Fibroblast of lung (primary cell): ENCODE measurements around the gene TAS1R3. TPM values are rescaled to one million over a fixed set of nuclear protein-coding genes. Genes with fewer than 3 reads are reported as not detected.

Experiments used
- DNase-seq, 2 donors: peaks; one replicate each; pipeline versions ENCODE4 v3.0.0 to v3.0.0-alpha.2; 2010; ENCODE audit warnings: low read depth in 2 of 2
- H2AFZ ChIP-seq: 2 replicates; pipeline ENCODE4 v1.5.1; 2012; ENCODE audit warnings: low read length, control low read depth, inconsistent platforms
- H3K27ac ChIP-seq: 2 replicates; pipeline ENCODE4 v1.5.1; 2011; ENCODE audit warnings: low read length, control low read depth; ENCODE audit not compliant: insufficient read depth
- H3K27me3 ChIP-seq: 2 replicates; pipeline ENCODE4 v1.5.1; 2011; ENCODE audit warnings: mild to moderate bottlenecking, low read length; ENCODE audit not compliant: control insufficient read depth, insufficient read depth
- H3K36me3 ChIP-seq: 2 replicates; pipeline ENCODE4 v1.5.1; 2011; ENCODE audit warnings: low read length; ENCODE audit not compliant: control insufficient read depth, insufficient read depth
- H3K4me1 ChIP-seq: 2 replicates; pipeline ENCODE4 v1.5.1; 2011; ENCODE audit warnings: low read length; ENCODE audit not compliant: control insufficient read depth, insufficient read depth; ENCODE audit errors: extremely low read depth
- H3K4me2 ChIP-seq: 2 replicates; pipeline ENCODE4 v1.5.1; 2011; ENCODE audit warnings: low read length, control low read depth; ENCODE audit not compliant: insufficient read depth; ENCODE audit errors: extremely low read depth
- H3K4me3 ChIP-seq, 4 experiments: fragments of 200-600 bp in 1 of 4; sonication (generic) in 1 of 4; replicated peaks in 1 of 4; 2 replicates each; pipeline ENCODE4 v1.5.1; 2011 to 2016; ENCODE audit warnings: low read length in 4 of 4, low read depth in 3 of 4, mild to moderate bottlenecking in 3 of 4, control low read depth in 2 of 4, inconsistent platforms in 1 of 4, mixed read lengths in 1 of 4; ENCODE audit not compliant: insufficient read depth in 1 of 4; ENCODE audit errors: control extremely low read depth in 1 of 4
- H3K79me2 ChIP-seq: 2 replicates; pipeline ENCODE4 v1.5.1; 2012; ENCODE audit warnings: mild to moderate bottlenecking, low read length, inconsistent platforms; ENCODE audit not compliant: control insufficient read depth, insufficient read depth
- H3K9ac ChIP-seq: 2 replicates; pipeline ENCODE4 v1.5.1; 2011; ENCODE audit warnings: mild to moderate bottlenecking, low read length, control low read depth; ENCODE audit not compliant: insufficient read depth
- H3K9me3 ChIP-seq: 2 replicates; pipeline ENCODE4 v1.5.1; 2012; ENCODE audit warnings: low read depth, low read length; ENCODE audit not compliant: control insufficient read depth, insufficient read depth
- H4K20me1 ChIP-seq: 2 replicates; pipeline ENCODE4 v1.5.1; 2011; ENCODE audit warnings: low read length; ENCODE audit not compliant: control insufficient read depth, insufficient read depth; ENCODE audit errors: extremely low read depth
- EZH2 ChIP-seq: IDR thresholded peaks from 2 replicates; pipeline ENCODE4 v1.5.1; 2012; ENCODE audit warnings: low read length, control low read depth, mild to moderate bottlenecking; ENCODE audit errors: missing control alignments
- polyA plus RNA-seq, 2 donors: library from polyadenylated mRNA; depleted of rRNA in 1 of 2; stranded (reverse) in 1 of 2; unstranded in 1 of 2; fragments of >200 nt; gene quantifications; 2 replicates each; pipeline ENCODE4 v1.2.1, GENCODE V29; 2011 to 2012; ENCODE audit warnings: missing spikeins in 1 of 2
- total RNA-seq: library from RNA; depleted of rRNA; stranded (reverse); fragments of >200 nt; gene quantifications from 2 replicates; pipeline ENCODE4 v1.2.1, GENCODE V29; 2014
- TF ChIP-seq, protein P1 (sequence below), 2 donors: IDR thresholded peaks in 1 of 2; conservative IDR thresholded peaks in 1 of 2; 1 replicate in 1 of 2; 2 replicates in 1 of 2; pipeline ENCODE4 v1.5.1; 2011 to 2012; ENCODE audit warnings: low read length in 2 of 2, control low read depth in 1 of 2, inconsistent platforms in 1 of 2, low read depth in 1 of 2, mild to moderate bottlenecking in 1 of 2

The TAS1R3 gene
- total and polyA plus RNA-seq, 2 donors (not counting 1 experiment from before 2014, with no cell fraction given): 0.02 to 0.17 TPM

GRCh38 chr1:1309251-1310108 lies 21.6 kb upstream of the TAS1R3 start:
- Histone ChIP-seq H3K9me3 (no peaks in the 10 kb centered on the region), H3K27me3 (no peaks in the 10 kb centered on the region), H3K79me2 (peaks cover 33% of the 10 kb centered on the region), H3K4me3 (peak overlapping the region; percentile 45 to 84 (median 81)), H2AFZ (no peak overlapping the region), H3K4me2 (peak overlapping the region; percentile 96), H3K4me1 (peaks cover 18% of the 10 kb centered on the region), H3K36me3 (peaks cover 36% of the 10 kb centered on the region), H4K20me1 (no peaks in the 10 kb centered on the region), H3K27ac (peak overlapping the region; percentile 79), H3K9ac (peak overlapping the region; percentile 90)
- DNase-seq: no peak
- TF ChIP-seq EZH2: no peak
- TF ChIP-seq, protein P1, sequence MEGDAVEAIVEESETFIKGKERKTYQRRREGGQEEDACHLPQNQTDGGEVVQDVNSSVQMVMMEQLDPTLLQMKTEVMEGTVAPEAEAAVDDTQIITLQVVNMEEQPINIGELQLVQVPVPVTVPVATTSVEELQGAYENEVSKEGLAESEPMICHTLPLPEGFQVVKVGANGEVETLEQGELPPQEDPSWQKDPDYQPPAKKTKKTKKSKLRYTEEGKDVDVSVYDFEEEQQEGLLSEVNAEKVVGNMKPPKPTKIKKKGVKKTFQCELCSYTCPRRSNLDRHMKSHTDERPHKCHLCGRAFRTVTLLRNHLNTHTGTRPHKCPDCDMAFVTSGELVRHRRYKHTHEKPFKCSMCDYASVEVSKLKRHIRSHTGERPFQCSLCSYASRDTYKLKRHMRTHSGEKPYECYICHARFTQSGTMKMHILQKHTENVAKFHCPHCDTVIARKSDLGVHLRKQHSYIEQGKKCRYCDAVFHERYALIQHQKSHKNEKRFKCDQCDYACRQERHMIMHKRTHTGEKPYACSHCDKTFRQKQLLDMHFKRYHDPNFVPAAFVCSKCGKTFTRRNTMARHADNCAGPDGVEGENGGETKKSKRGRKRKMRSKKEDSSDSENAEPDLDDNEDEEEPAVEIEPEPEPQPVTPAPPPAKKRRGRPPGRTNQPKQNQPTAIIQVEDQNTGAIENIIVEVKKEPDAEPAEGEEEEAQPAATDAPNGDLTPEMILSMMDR (conservative IDR thresholded peaks at IDR 0.05 in 1 of 2, IDR thresholded peaks at IDR 0.05 in 1 of 2; ENCODE audit: low read depth in 1 of 2, low read length in 2 of 2): no peak

- TF ChIP-seq EZH2: no peak
- TF ChIP-seq, protein P1 (conservative IDR thresholded peaks at IDR 0.05 in 1 of 2, IDR thresholded peaks at IDR 0.05 in 1 of 2; ENCODE audit: low read depth in 1 of 2, low read length in 2 of 2): no peak
- H3K9me3 ChIP-seq: no peaks in the 10 kb centered on the region
- H3K27ac ChIP-seq: no peak overlapping the region
- no peak for DNase-seq
- H2AFZ ChIP-seq: no peak overlapping the region
- no peaks in the 10 kb centered on the region for H3K27me3 ChIP-seq
- H3K4me2 ChIP-seq: peak overlapping the region; percentile 96
- H3K4me1 ChIP-seq: peaks cover 14% of the 10 kb centered on the region
- H3K79me2 ChIP-seq: peaks cover 36% of the 10 kb centered on the region
- peak overlapping the region in 1 of 4 experiments; percentile 84 for H3K4me3 ChIP-seq
- no peak overlapping the region for H3K9ac ChIP-seq
- H3K36me3 ChIP-seq: peaks cover 40% of the 10 kb centered on the region
- no peaks in the 10 kb centered on the region for H4K20me1 ChIP-seq
Observed at GRCh38 chr1:1310109-1310385, 21.0 kb upstream of the TAS1R3 start.

GRCh38 chr1:1310476-1311053 lies 20.5 kb upstream of the TAS1R3 start:
- TF ChIP-seq, protein P1 (conservative IDR thresholded peaks at IDR 0.05 in 1 of 2, IDR thresholded peaks at IDR 0.05 in 1 of 2; ENCODE audit: low read depth in 1 of 2, low read length in 2 of 2): no peak
- no peak for TF ChIP-seq EZH2
- peaks cover 11% of the 10 kb centered on the region for H3K4me1 ChIP-seq

More at GRCh38 chr1:1310476-1311053, 20.5 kb upstream of the TAS1R3 start:
- H3K36me3 ChIP-seq: peaks cover 43% of the 10 kb centered on the region
- H3K4me3 ChIP-seq: no peak overlapping the region
- no peak for DNase-seq
- no peak overlapping the region for H3K9ac ChIP-seq
- no peaks in the 10 kb centered on the region for H3K27me3 ChIP-seq
- H3K27ac ChIP-seq: no peak overlapping the region
- no peaks in the 10 kb centered on the region for H4K20me1 ChIP-seq
- H3K79me2 ChIP-seq: peaks cover 35% of the 10 kb centered on the region
- H3K9me3 ChIP-seq: no peaks in the 10 kb centered on the region
- H2AFZ ChIP-seq: no peak overlapping the region
- no peak overlapping the region for H3K4me2 ChIP-seq
